Activated naive CD4-positive, alpha-beta T cell treated with anti-CD3 and anti-CD28 coated beads for 36 hours (primary cell): ENCODE measurements around the gene RNF26. TPM values are rescaled to one million over a fixed set of nuclear protein-coding genes. Genes with fewer than 3 reads are reported as not detected.

ENCODE experiments used
- CTCF ChIA-PET: fragments of 350-600 bp; sonication (Branson Sonifier 250); formaldehyde crosslinking; loops from one replicate; lab custom pipeline; 2021; ENCODE audit warnings: antibody characterized with exemption; lab: Charles Lee
- DNase-seq: peaks from one replicate; pipeline ENCODE4 v3.0.0-alpha.2; 2020
- H3K27ac Mint-ChIP-seq: one replicate; pipeline ENCODE4 v1.8.0; 2021; ENCODE audit warnings: mild to moderate bottlenecking, mixed read lengths
- H3K27me3 Mint-ChIP-seq: one replicate; pipeline ENCODE4 v1.8.0; 2021; ENCODE audit warnings: low read depth, mixed read lengths
- H3K36me3 Mint-ChIP-seq: one replicate; pipeline ENCODE4 v1.8.0; 2021; ENCODE audit warnings: low read depth, mixed read lengths
- H3K4me1 Mint-ChIP-seq: one replicate; pipeline ENCODE4 v1.8.0; 2021; ENCODE audit warnings: low read depth, mixed read lengths
- H3K4me3 Mint-ChIP-seq: one replicate; pipeline ENCODE4 v1.8.0; 2021; ENCODE audit warnings: mild to moderate bottlenecking, moderate library complexity, mixed read lengths
- H3K9me3 Mint-ChIP-seq: one replicate; pipeline ENCODE4 v1.8.0; 2021; ENCODE audit warnings: mixed read lengths
- intact Hi-C: fragments of 100-400 bp; cut with micrococcal nuclease; formaldehyde crosslinking; loops from one replicate; pipeline ENCODE4 v1.15.1; 2023
- total RNA-seq, 2 experiments: library from RNA; stranded (reverse); gene quantifications; one replicate each; pipeline ENCODE4 v1.2.3, GENCODE V29; 2021

The RNF26 gene
- total RNA-seq, 2 experiments from 2014 or later = 46.1 to 47.0 TPM

DNA sequence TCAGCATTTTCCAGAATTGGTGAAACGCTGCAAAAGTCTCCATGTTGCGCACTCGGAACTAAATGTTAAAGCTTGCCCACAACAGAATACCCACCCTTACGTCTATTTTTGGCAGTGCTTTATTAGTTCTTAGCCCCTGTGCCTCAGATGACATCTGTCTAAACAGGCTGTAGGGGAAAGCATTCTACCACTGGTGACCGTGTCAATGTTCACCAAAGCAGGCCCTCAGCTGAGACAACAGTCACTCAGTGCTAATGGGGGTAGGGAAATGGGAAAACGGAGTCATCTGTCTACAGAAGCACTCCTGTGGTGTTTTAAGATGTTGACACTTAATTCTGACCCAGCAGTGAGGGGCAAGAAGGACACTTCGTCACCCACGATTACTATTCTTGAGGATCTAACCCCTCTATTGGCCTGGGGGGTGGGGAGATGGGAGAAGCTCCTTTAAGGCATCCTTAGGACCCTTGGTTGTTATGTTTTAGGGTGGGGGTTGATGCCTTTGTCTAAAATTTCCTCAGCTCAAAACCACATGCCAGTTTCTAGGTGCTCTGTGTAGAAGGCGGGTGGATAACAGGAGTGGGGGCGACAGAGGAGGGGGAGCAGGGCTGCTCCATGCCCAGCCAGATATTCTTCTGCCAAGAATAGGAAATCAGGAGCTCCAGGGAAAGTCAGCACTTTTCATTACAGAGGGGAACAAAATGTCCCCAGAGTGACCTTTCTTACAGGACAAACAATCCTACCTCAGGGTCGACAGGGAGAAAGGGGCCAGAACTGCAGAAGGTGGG, 27.8 kb downstream of the RNF26 start:
- H3K9me3 Mint-ChIP-seq = no peaks in the 10 kb centered on the region
- no peak overlapping the region for H3K4me3 Mint-ChIP-seq
- intact Hi-C loops = no loop called here
- CTCF ChIA-PET = interaction anchor here (0.6 to 3.3 kb wide), 9 partner anchors 8 to 113 kb away, joined by 3 to 12 read pairs (median 5); partner anchors contain the start of genes C1QTNF5 and USP2
- H3K4me1 Mint-ChIP-seq = peaks cover 10% of the 10 kb centered on the region
- DNase-seq = no peak
- peaks cover 34% of the 10 kb centered on the region for H3K27me3 Mint-ChIP-seq
- H3K27ac Mint-ChIP-seq = no peak overlapping the region
- H3K36me3 Mint-ChIP-seq = no peaks in the 10 kb centered on the region

DNA sequence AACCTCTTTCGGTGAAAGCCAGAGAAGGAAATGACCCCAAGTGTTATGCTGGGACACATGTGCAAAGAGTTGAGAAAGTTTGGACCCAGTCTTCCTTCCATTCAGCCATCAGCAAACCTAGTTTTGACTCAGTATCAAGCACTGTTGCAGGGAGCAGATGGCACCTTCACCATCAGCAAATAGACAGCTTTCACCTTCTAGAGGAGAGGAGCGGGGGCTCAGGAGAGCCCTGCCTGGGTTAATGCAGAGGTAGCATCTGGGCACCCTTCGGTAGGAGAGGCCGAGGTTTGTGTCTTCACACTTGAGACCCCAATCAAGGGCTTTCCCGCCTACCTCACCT, 28.4 kb downstream of the RNF26 start:
- Mint-ChIP-seq H3K4me1 (peaks cover 10% of the 10 kb centered on the region), H3K4me3 (no peak overlapping the region), H3K36me3 (no peaks in the 10 kb centered on the region), H3K9me3 (no peaks in the 10 kb centered on the region), H3K27ac (no peak overlapping the region), H3K27me3 (peaks cover 36% of the 10 kb centered on the region)
- intact Hi-C loops = no loop called here
- no peak for DNase-seq
- CTCF ChIA-PET = interaction anchor here (0.6 to 3.3 kb wide), 5 partner anchors 8 to 112 kb away, joined by 3 to 12 read pairs (median 5); partner anchors contain the start of gene C1QTNF5

DNA sequence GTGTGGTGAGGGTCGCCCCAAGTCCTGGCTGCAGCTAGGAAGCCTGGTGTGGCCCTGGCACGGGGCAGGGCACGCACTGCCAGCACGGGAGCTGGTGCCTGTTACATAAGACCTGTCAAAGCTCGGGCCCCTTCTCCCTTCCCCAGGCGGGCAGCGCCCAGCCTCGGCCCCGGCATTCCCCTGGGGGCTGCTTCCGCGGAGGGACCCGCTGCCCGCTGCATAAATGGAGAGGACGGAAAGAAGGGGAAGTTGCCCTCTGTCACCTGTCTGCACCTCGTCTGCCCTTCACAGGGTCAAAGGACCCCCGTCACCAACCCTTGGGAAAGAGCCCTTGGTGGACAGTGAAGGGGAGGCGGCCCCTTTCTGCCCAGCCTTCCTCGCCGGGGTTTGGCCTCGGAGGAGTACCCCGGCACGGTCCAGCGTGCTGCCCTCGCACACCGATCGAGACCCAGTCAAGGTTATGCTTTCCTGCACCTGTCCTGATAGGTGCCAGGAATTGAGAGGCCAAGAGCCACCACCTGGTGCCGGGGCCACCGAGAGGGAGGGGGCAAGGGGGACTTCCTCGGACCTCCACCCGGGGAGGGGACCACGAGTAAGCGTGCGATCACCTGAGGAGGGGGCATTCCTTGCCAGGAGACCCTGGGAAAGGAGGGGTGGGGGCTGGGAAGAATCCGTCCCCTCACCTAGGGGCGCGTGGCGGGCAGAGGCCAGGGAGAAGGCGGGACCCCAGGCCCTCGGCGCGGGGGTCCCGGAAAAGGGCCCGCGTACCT, 28.9 kb downstream of the RNF26 start:
- H3K4me3 Mint-ChIP-seq = peak overlapping the region; percentile 10

DNA sequence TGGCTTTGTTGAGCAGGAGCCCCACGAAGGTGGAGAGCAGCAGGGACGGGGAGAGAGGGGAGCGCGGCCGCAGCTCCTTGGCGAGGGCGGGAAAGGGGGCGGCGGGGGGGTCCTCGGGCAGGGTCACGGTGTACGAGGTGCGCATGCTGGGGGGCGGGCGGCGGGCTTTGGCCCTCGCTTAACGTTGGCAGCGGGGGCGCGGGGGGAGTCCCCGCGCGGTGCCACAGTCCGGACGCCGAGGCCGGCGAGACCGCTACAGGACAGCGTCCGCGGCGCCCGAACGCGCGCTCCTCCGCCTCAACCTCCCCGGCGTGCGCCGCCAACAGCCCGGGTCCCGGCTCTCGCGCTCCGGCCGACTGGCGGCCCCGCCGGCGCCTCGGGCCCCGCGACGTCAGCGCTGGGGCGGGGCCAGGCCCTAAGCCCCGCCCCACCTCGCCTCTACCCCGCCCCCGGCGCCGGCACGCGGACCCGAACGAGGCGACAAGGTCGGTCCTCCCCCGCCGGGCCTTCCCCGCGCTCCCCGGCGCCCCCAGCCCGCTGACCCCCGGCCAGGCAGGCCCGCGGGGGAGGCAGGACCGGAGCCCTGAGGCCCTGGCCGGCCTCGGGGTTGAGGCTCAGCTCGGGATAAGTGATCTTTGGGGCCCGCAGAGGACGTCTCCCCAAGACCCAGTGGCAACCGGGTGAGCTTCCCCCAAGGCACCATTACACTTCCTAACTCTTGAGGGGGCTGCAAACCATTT, 29.7 kb downstream of the RNF26 start:
- Mint-ChIP-seq H3K27me3 (peaks cover 39% of the 10 kb centered on the region), H3K27ac (no peak overlapping the region), H3K36me3 (no peaks in the 10 kb centered on the region), H3K9me3 (no peaks in the 10 kb centered on the region), H3K4me3 (peak overlapping the region; percentile 63), H3K4me1 (peaks cover 10% of the 10 kb centered on the region)
- peak; percentile 42 for DNase-seq
- CTCF ChIA-PET = interaction anchor here (1.2 to 3.4 kb wide), 5 partner anchors 7 to 110 kb away, joined by 5 to 13 read pairs (median 9); partner anchors contain the start of gene USP2
- intact Hi-C loops = no loop called here

More for the DNA sequence above, 28.9 kb downstream of the RNF26 start:
- peaks cover 10% of the 10 kb centered on the region for H3K4me1 Mint-ChIP-seq
- no peak for DNase-seq
- H3K27ac Mint-ChIP-seq = no peak overlapping the region
- no peaks in the 10 kb centered on the region for H3K36me3 Mint-ChIP-seq
- no peaks in the 10 kb centered on the region for H3K9me3 Mint-ChIP-seq
- CTCF ChIA-PET = interaction anchor here (0.6 to 3.3 kb wide), 3 partner anchors 7 to 22 kb away, joined by 3 to 12 read pairs (median 5); partner anchors contain the start of gene C1QTNF5
- peaks cover 36% of the 10 kb centered on the region for H3K27me3 Mint-ChIP-seq
- intact Hi-C loops = no loop called here

DNA sequence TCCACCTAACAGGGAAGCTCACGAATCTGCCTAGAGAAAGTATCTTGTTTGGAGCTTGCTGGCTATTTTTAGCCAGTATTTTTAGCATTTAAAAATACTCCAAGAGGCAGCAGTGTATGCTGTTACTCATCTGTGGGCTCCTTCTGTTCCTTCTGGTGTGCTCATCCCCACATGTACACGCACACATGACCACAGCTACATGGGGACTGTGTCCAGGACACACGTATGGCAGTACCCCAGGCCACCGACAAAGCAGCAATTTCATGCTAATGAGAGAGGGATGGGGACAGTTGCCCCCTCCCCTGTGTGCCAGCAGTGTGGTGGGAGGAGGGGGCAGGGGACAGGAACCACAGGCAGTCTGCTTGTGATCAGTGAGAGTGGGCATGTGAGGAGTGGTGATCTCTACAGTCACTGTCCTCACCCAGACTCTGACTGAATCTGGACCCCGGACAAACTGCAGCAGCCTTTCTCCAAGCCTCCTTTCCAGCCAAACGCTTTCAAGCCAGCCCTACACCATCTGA, 30.8 kb downstream of the RNF26 start:
- peaks cover 10% of the 10 kb centered on the region for H3K4me1 Mint-ChIP-seq
- no peaks in the 10 kb centered on the region for H3K9me3 Mint-ChIP-seq
- intact Hi-C loops = no loop called here
- CTCF ChIA-PET = interaction anchor here (1.2 to 3.4 kb wide), 4 partner anchors 9 to 109 kb away, joined by 5 to 13 read pairs (median 8); partner anchors contain the start of gene USP2
- H3K36me3 Mint-ChIP-seq = no peaks in the 10 kb centered on the region
- no peak for DNase-seq
- no peak overlapping the region for H3K27ac Mint-ChIP-seq
- no peak overlapping the region for H3K4me3 Mint-ChIP-seq
- H3K27me3 Mint-ChIP-seq = peaks cover 48% of the 10 kb centered on the region

DNA sequence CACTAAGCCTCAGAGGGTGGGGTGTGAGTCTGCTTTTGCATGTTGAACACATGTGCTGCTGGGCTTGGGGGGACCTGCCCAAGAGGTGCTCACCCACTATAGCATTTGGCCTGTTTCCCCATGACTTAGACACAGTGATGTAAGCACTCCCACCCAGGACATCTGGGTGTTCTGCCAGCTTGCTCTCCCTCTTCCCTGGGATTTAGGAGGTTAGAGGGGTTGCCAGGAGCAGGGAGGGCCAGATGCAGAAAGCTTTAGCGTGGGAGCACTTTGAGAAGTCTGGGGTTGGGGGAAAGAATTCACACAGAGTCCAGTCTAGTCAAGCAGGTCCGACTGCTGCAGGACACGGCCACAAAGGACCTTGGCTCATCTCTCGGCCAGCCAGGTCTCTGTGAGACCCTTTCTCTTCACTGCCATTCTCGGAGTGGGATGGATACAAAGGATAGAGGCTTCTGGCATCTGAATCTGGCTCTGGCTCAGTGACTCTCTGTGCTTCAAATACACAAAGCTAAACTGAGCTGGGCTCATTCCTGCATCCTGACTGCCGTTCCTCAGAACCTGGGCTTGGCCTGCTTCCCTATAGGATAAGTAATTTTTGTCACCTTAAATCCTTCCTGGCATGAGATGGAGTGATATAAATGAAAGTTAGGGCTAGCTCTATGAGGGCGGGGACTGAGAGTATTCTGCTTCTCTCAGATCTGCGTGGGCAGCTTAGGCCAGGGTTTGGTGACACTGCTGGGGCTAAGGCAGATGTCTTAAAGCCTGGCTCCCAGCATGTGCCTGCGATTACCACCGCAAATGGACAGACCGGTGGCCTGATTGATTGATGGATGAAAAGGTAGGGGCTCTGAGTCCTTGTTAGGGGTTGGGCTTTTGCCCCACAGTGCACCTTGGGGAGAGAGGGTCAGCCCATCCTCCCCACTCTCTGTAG, 32.6 kb downstream of the RNF26 start:
- Mint-ChIP-seq H3K36me3 (no peaks in the 10 kb centered on the region), H3K27me3 (peaks cover 53% of the 10 kb centered on the region), H3K4me3 (no peak overlapping the region), H3K9me3 (no peaks in the 10 kb centered on the region), H3K4me1 (peaks cover 6% of the 10 kb centered on the region), H3K27ac (no peak overlapping the region)
- intact Hi-C loops = no loop called here
- no peak for DNase-seq
- CTCF ChIA-PET = interaction anchor here (2.4 to 3.4 kb wide), 3 partner anchors 10 to 108 kb away, joined by 6 to 13 read pairs (median 10); partner anchors contain the start of gene USP2

DNA sequence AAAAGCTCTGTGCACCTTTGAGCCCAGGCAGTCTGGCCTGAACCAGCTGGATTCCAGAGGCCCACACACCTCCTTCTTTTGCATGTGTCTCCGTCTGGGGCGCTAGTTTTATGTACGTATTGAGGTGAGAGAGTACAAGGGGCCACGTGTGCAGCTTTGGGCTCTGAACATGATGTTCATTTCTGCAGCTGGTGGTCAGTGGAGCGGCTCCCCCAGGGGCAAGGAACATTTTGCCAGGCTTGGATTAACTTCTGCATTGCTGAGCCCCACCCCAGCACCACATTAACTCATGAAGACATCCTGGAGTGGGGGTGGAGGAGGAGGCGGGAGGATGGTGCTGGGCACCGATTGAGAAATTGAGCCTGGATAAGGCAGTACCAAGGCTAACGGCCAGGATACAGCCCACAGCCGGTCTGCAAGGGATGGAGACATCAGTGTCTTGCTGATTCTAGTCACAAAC, 33.4 kb downstream of the RNF26 start:
- peaks cover 6% of the 10 kb centered on the region for H3K4me1 Mint-ChIP-seq
- H3K36me3 Mint-ChIP-seq = no peaks in the 10 kb centered on the region
- peaks cover 45% of the 10 kb centered on the region for H3K27me3 Mint-ChIP-seq
- no peaks in the 10 kb centered on the region for H3K9me3 Mint-ChIP-seq
- no peak overlapping the region for H3K27ac Mint-ChIP-seq
- H3K4me3 Mint-ChIP-seq = no peak overlapping the region
- no peak for DNase-seq
- intact Hi-C loops = no loop called here
- CTCF ChIA-PET = interaction anchor here (2.4 to 2.9 kb wide), 2 partner anchors 14 to 107 kb away, joined by 6 to 10 read pairs; partner anchors contain the start of gene USP2

DNA sequence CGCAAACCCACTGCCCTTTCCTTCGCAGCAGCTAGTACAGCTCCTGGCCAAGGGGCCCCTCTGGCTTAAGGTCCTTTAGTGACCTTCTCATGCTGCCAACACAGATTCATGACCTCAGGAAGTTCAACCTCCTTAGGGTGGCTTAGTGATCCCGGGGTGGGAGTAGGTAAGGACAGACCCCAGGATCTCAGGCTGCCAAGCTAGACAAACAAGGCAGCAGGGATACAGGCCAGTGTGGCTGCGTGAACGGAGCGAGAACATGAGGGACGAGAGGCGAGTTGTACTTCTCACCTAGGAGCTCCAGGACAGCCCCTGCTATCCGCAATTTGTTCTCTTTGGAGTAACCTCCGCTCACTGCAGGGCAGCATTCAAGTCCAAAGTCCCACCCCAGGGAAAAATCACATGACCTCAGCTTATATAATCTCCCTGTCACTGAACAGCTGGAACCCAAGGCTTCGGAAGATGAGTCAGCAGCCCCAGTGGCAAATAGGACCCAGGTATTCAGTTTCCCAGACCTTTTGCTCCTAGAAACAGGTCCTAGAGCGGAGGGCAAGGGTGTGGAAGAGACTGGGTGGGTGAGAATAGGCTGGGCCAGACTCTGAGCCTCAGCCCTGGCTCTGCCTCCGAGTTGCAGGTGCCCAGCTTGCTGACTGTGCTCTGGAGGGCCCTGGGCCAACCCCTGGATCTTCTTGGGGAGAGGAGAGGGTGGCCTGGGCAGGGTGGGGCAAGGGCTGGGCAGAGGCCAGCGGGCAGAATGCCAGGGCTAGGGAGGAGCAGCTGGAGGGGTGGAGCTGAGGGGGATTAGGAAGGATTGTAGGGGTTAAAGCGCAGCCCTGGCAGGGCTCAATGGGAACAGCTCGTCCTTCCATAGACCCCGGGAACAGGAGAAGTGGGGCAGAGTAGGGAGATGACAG, 34.1 kb downstream of the RNF26 start:
- no peak overlapping the region for H3K4me3 Mint-ChIP-seq
- DNase-seq = peak; percentile 2
- no peak overlapping the region for H3K27ac Mint-ChIP-seq
- H3K27me3 Mint-ChIP-seq = peaks cover 42% of the 10 kb centered on the region
- no peaks in the 10 kb centered on the region for H3K36me3 Mint-ChIP-seq
- CTCF ChIA-PET = interaction anchor here (1.7 to 2.9 kb wide), 4 partner anchors 12 to 106 kb away, joined by 3 to 11 read pairs (median 8); partner anchors contain the start of gene USP2
- peaks cover 6% of the 10 kb centered on the region for H3K4me1 Mint-ChIP-seq
- H3K9me3 Mint-ChIP-seq = no peaks in the 10 kb centered on the region
- intact Hi-C loops = no loop called here

DNA sequence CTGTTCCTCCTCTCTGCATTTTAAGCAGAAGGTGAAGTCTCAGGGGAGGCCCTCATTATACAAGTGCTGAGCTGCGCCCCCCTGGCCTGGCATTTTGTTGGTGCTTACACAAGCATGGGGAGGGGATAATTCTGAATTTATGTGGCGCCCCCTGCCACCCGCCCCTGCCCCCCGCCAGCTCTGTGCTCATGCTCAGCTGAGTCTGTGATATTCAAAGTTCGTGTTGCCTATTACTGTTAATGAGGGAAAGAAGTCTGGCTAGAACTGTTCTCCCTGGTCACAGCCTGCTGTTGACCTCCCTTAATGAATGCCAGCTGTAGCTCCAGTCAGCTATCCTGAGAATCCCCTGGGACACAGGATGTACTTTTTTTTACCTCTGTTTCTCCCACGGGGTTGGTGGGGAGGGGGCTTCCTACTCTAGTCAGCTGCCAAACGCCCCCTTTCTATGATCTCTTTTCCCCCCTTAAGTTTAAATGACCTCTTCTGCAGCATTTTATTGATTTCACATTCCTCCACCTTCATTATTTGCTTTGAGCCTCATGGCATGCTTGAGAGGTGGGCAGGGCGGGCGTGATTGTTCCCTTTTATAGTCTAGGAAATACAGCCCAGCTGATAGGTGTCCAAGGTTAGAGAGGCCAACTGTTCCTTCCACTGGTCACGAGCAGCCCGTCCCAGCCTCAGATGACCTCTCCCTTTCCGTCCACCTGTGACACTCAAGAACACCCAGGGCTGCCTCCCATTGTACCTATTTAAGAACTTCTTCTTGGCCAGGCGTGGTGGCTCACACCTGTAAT, 35.0 kb downstream of the RNF26 start:
- peaks cover 41% of the 10 kb centered on the region for H3K27me3 Mint-ChIP-seq
- peaks cover 9% of the 10 kb centered on the region for H3K4me1 Mint-ChIP-seq
- intact Hi-C loops = no loop called here
- H3K4me3 Mint-ChIP-seq = no peak overlapping the region
- H3K9me3 Mint-ChIP-seq = no peaks in the 10 kb centered on the region
- H3K36me3 Mint-ChIP-seq = no peaks in the 10 kb centered on the region
- H3K27ac Mint-ChIP-seq = no peak overlapping the region
- CTCF ChIA-PET = interaction anchor here (0.7 to 2.9 kb wide), 5 partner anchors 12 to 199 kb away, joined by 3 to 11 read pairs (median 6); partner anchors contain the start of gene USP2
- DNase-seq = no peak
